Upper lobe of left lung (tissue), 4 donors: ENCODE results near the gene CSNK1A1L.

Experiments used
- CTCF ChIP-seq, 6 experiments: fragments of 450-650 bp in 4 of 6; fragments of 200-600 bp in 2 of 6; sonication (generic) in 2 of 6; IDR thresholded peaks; one replicate each; pipeline ENCODE4 v1.5.1; 2016 to 2019; ENCODE audit warnings: antibody characterized with exemption in 6 of 6
- POLR2A ChIP-seq, 4 donors: fragments of 450-650 bp; IDR thresholded peaks; one replicate each; pipeline ENCODE4 v1.5.1; 2016 to 2017; ENCODE audit warnings: antibody characterized with exemption in 4 of 4, mild to moderate bottlenecking in 2 of 4
- POLR2AphosphoS5 ChIP-seq, 2 donors: sonication (generic); formaldehyde crosslinking; IDR thresholded peaks; one replicate each; pipeline ENCODE4 v1.5.1; 2017; ENCODE audit warnings: antibody characterized with exemption in 2 of 2

- TF ChIP-seq CTCF (IDR thresholded peaks at IDR 0.05), result no peak
- TF ChIP-seq POLR2A (IDR thresholded peaks at IDR 0.05), result no peak
- no peak for TF ChIP-seq POLR2AphosphoS5 (IDR thresholded peaks at IDR 0.05)
Observed at GRCh38 chr13:37143911-37144310, 38.4 kb upstream of the CSNK1A1L start.
